GM18505 (cell line): ENCODE results near the gene STX1A.

Experiments
- ATAC-seq: cut with Tn5 transposase; IDR thresholded peaks from one replicate; pipeline ENCODE4 v1.9.1; 2021; ENCODE audit not compliant: unreplicated experiment
- POLR2A ChIP-seq: IDR thresholded peaks from 4 replicates; pipeline ENCODE4 v1.6.1; 2011; ENCODE audit warnings: borderline replicate concordance; ENCODE audit not compliant: insufficient read depth, insufficient read length; ENCODE audit errors: extremely low read depth

STX1A gene

DNA sequence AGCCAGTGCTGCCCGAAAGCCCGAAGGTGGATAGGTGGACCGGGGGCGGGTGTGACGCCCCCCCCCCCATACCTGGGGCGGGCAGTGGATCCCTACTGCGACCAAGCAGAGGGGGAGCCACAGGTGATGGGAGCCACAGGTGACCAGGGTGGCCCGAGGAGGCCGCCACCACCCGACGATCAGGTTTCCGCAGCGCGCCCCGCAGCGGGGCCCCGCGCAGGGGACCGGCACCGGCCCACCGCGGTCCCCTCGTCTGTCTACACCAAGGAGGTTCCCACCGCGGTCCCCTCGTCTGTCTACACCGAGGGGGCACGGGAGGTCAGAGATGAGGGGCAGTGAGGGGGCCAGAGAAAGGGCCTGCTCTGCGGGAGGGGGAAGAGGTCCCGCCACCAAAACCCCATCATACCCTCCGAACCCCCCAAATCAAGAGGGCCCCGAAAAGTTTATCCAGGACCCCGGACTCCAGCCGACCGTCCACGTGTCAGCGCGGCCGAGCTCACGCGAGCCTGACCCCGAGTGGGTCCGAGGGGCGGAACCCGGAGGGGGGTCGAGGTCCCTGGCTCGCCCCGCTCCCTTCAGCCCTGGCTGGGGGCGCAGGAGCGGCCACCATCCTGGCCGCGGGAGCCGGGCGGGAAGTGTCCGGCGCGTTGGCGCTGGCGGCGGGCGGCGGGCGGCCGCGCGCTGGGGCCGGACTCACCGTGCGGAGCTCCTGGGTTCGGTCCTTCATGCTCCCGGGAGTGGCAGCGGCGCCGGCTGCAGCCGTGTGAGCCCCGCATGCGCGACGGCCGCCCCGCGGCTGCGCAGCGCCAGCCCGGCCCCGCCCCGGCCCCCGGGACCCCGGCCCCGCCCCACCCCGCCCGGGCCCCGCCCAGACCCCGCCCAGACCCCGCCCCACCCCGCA, at the start of gene STX1A:
Gene STX1A (minus strand): TSS at position 765 of the 901 bp plus-strand sequence. CDS start 38 bp downstream, at position 727.
- peak; percentile 67 for ATAC-seq
- peak; percentile 47 for TF ChIP-seq POLR2A

DNA sequence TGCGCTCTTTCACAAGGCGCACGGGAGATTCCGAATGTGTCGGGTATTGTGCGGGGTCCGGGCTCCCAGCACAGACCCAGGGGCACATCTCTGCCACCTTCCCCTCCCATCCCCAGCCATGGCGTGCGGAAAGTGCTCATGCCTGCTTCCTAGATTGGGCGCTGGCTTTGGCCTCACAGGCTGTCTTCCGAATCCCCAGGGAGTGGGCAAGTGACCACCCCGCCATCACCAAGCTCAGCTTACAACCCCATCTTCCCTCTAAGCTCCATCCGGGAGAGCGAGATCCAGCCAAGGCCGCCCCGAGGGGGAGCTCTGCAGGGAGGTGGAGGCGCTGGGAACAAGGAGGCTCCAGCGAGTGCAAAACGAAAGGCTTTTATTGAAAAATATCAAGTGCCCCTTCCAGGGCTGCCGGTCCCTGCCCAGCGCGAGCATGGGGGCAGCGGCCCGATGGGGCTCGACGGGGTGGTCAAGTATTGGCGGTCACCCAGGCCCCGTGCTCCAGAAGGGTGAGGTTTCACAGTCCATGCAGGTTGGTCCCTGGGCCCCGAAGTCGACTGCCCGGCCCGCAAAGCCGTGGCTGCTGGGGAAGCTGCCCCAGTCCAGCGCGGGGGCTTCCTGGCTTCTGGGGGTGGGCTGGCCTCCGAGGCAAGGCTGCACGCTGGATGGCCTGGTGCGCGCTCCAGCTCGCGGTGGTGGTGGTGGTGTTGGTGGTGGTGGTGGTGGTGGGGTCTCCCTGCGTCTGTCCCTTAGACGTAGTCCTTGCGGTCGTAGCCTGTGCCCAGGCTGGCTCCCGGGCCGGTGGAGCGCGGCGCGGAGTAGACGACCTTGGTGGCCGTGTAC, 49.4 kb upstream of the STX1A start:
- ATAC-seq, result no peak
- no peak for TF ChIP-seq POLR2A

GRCh38 chr7:73766556-73767229, 47.2 kb upstream of the STX1A start:
- no peak for TF ChIP-seq POLR2A
- ATAC-seq, result no peak

DNA sequence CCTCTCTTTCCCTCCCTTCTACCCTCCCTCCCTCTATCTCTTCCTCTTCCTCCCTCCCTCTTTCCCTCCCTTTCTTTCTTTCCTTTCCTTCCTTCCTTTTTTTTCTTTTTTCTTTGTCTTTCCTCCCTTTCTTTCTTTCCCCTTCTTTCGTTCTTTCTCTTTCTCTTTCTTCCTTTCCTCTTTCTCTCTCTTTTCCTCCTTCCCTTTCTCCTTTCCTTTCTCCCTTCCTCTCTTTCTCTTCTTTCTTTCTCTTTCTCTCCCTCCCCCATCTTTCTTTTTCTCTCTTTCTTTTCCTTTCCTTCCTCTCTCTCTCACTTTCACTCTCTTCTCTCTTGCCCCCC, 43.2 kb upstream of the STX1A start:
- no peak for ATAC-seq
- TF ChIP-seq POLR2A, result no peak

DNA sequence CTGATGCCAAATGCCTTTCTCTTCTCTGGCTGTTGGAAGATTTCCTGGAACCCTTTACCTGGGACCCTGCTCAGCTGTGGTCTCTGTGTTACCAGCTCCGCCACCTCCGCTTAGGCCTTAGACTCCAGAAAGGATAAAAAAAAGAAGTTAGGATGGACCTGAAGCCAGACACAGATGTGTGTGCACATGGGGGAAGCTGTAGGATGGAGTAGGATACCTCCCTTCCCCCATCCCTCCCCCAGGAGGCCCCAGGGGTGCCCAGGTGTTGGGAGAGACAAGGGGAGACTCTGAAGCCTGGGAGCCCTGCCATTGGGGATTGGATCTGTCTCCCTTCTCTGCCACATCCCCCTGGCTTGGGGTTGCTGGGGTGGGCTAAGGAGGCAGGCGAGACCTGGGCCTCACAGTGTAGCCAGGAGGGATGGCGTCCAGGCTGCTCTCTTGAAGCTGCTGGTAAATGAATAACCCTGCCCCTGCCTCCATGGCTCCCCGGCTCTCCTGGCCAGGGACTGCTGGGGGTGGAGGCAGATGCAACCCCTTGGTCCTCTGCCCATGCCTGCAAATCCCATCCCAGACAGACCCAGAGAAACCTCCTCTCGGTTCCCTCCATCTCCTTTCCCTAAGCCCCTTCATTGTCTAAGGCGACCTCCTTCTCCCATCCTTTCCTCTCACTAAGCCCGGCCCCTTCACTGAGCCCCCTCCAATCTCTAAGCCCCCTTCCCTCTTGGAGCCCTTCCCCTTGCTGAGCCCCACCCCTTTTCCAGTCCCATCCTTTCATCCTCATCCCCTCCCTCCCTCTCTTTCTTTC, 42.6 kb upstream of the STX1A start:
- no peak for ATAC-seq
- no peak for TF ChIP-seq POLR2A

DNA sequence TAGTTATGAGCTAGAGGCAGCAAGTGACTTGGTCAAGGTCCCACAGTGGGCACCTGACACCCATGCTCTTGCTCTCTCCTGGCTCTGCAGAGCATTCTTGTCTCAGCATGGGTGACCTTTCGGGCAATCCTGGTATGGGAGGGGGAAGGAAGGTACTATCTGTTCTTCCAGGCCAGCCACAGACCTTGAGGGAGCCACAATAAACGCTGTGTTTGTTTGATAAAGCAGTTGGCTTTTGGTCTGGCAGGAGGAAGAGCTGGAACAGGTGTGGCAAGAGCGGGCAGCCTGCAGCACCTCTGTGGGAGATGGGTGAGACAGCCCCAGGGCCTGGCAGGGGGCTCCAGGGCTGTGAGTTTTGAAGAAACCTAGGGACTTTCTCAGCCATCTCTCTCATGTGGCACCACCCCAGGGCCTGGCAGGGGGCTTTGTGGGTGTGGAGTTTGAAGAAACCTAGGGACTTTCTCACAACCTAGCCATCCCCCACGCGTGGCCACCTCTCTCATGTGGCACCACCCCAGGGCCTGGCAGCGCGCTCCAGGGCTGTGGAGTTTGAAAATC, 39.2 kb upstream of the STX1A start:
- no peak for TF ChIP-seq POLR2A
- ATAC-seq, result no peak

DNA sequence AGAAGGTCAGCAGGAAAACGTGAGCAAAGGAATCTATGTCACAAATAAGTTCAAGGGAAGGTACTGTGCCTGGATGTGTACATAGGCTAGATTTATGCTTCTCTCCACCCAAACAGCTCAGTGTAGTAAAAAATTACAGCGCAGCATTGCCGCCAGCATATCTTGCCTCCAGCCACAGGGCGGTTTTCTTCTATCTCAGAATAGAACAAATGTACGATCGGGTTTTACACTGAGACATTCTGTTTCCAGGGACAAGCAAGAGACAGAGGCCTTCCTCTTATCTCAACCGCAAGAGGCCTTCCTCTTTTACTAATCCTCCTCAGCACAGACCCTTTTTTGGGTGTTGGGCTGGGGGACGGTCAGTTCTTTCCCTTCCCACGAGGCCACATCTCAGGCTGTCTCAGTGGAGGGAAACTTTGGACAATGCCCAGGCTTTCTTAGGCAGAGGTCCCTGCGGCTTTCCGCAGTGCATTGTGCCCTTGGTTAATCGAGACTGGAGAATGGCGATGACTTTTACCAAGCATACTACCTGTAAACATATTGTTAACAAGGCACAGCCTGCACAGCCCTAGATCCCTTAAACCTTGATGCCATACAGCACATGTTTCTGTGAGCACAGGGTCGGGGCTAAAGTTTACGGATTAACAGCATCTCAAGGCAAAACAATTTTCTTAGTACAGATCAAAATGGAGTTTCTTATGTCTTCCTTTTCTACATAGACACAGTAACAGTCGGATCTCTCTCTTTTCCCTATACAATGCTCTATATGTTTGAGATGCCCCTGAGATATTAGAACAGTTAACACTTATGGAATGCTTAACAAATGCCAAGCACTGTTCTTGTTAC, 30.7 kb upstream of the STX1A start:
- no peak for TF ChIP-seq POLR2A
- ATAC-seq, result no peak

DNA sequence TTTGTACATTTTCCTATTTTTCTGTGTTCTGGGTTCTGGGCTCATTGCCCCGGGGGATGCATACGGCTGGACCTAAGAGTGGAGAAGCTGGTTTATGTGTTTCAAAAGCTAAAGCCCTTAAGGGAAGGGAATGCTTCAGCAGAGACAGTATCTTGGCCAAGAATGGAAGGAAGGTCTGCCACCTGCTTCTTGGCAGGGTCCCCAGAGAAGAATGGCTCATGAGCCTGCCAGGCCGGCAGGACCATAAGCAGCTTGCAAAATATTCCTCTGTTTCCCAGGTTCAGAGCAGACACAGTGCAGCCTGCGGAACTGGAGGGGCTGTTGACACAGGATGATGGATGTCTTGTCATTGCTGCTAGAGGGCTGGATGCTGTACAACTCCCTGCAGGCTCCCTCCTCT, 26.9 kb upstream of the STX1A start:
- no peak for TF ChIP-seq POLR2A
- no peak for ATAC-seq

GRCh38 chr7:73742753-73743641, 23.5 kb upstream of the STX1A start:
- no peak for ATAC-seq
- no peak for TF ChIP-seq POLR2A

DNA sequence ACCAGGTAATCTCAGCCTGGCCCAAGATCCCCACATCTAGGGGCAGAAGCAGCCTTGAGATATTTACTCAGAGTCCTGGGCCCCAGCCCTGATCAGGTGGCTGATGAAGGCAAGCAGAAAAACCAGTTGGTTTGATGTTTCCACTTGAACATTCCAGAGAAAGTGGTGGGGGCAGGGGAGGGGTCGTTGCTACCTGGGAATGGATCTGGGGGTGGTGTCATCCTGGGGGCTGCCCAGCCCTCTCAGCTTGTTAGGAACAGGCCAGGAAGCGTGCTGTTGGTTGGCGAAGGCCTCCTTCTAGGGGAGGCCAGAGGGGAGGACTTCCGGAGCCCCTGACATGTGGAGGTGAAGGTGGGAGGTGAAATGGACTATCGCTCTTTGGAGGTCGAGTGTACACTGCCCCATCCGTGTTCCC, 22.9 kb upstream of the STX1A start:
- no peak for ATAC-seq
- no peak for TF ChIP-seq POLR2A

- TF ChIP-seq POLR2A, result no peak
- ATAC-seq, result no peak
Observed at GRCh38 chr7:73741600-73741999, 22.1 kb upstream of the STX1A start.
